Natural killer cell treated with Interleukin-12 subunit alpha and Interleukin-12 subunit beta and Interleukin-15 and Interleukin-18, amount 100 ng/mL, for 72 hours (primary cell): ENCODE results near the gene TRAPPC10. TPM values are rescaled to one million over a fixed set of nuclear protein-coding genes. Genes with fewer than 3 reads are reported as not detected.

Experiments
- ATAC-seq, 2 donors: fragments of 150-1000 bp; cut with Tn5 transposase in 1 of 2; sonication (Bioruptor Pico), chemical (Tn5 transposase) in 1 of 2; 2 replicates each; pipeline ENCODE4 v1.10.0; 2021
- DNase-seq: peaks from one replicate; pipeline ENCODE4 v3.0.0; 2022; ENCODE audit warnings: low spot score
- H3K27ac Mint-ChIP-seq, 2 donors: 1 replicate in 1 of 2; 2 replicates in 1 of 2; pipeline ENCODE4 v1.8.0; 2022; ENCODE audit warnings: mixed read lengths in 2 of 2, mild to moderate bottlenecking in 1 of 2, moderate library complexity in 1 of 2
- H3K27me3 Mint-ChIP-seq, 2 donors: 1 replicate in 1 of 2; 2 replicates in 1 of 2; pipeline ENCODE4 v1.8.0; 2022; ENCODE audit warnings: mixed read lengths in 2 of 2
- H3K36me3 Mint-ChIP-seq: one replicate; pipeline ENCODE4 v1.8.0; 2022; ENCODE audit warnings: mixed read lengths
- H3K4me1 Mint-ChIP-seq, 2 donors: 1 replicate in 1 of 2; 2 replicates in 1 of 2; pipeline ENCODE4 v1.8.0; 2022; ENCODE audit warnings: low read depth in 2 of 2, mixed read lengths in 2 of 2, mild to moderate bottlenecking in 1 of 2
- H3K4me3 Mint-ChIP-seq: one replicate; pipeline ENCODE4 v1.8.0; 2022; ENCODE audit warnings: mixed read lengths
- H3K9me3 Mint-ChIP-seq: 2 replicates; pipeline ENCODE4 v1.8.0; 2022; ENCODE audit warnings: mixed read lengths
- total RNA-seq, 2 donors: library from RNA; stranded (reverse); gene quantifications; one replicate each; pipeline ENCODE4 v1.2.3, GENCODE V29; 2022

The TRAPPC10 gene
- total RNA-seq, 2 donors from 2014 or later: 90.3 to 148 TPM

DNA sequence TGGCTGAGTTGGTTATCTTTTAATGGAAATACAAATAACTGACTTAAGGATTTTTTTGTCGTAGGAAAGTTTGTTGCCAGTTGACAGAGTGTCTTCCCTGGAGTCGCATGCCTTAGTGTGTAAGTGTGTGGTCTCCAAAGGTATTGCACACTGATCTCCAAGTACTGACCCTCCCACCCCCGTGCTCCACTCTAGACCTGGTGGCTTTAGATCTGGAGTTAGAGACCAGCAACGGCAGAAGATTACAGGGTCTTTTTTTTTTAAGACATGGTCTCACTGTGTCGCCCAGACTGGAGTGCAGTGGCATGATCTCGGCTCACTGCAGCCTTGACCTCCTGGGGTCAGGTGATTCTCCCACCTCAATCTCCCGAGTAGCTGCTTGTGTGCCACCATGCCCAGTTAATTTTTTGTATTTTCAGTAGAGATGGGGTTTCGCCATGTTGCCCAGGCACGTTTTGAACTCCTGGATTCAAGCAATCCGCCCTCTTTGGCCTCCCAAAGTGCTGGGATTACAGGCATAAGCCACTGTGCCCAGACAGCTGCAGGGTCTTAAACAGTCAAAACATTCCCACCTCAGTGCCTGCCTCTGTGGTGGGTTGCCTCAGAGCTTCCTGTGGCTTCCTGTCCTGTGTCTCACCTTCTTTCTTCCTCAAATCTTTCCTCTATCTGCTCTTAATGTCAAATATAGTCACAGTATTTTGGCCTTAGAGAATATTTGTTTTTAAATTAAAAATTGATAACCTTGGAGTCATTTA is 6.9 kb downstream of the TRAPPC10 start:
- peaks cover 57 to 67% of the 10 kb centered on the region in 2 donors for H3K4me1 Mint-ChIP-seq
- H3K36me3 Mint-ChIP-seq: no peaks in the 10 kb centered on the region
- peak overlapping the region; percentile 60 to 70 for H3K27ac Mint-ChIP-seq
- peak overlapping the region; percentile 63 for H3K4me3 Mint-ChIP-seq
- H3K27me3 Mint-ChIP-seq: no peaks in the 10 kb centered on the region
- DNase-seq (no peak), ATAC-seq (peak; percentile 62 to 72)
- no peaks in the 10 kb centered on the region for H3K9me3 Mint-ChIP-seq

- H3K27ac Mint-ChIP-seq: peak overlapping the region; percentile 60 to 70
These were observed 7.5 kb downstream of the TRAPPC10 start for GRCh38 chr21:44019568-44019958.

DNA sequence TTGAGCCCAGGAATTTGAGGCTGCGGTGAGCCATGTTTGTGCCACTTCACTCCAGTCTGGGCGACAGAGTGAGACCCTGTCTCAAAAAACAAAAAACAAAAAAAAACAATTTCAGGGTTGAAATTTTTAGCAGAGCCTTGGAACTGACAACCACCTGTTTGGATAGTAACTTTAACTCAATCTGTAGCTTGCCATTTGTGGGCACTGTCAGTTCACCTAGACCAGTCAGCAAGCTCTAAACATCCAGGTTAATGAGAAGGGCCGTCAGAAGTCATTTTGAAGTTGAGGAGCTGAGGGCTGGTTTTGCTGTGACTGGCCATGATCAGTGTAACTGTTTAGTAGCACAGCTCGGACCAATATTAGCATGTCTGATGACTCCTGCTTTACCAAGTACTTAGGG is 8.4 kb downstream of the TRAPPC10 start:
- Mint-ChIP-seq H3K36me3 (no peaks in the 10 kb centered on the region), H3K27me3 (no peaks in the 10 kb centered on the region), H3K27ac (peak overlapping the region; percentile 50 to 70), H3K4me3 (no peak overlapping the region), H3K4me1 (peaks cover 61 to 70% of the 10 kb centered on the region in 2 donors), H3K9me3 (no peaks in the 10 kb centered on the region)
- DNase-seq (no peak), ATAC-seq (no peak)

More at GRCh38 chr21:44019568-44019958, 7.5 kb downstream of the TRAPPC10 start:
- Mint-ChIP-seq H3K36me3 (no peaks in the 10 kb centered on the region), H3K27me3 (no peaks in the 10 kb centered on the region), H3K4me1 (peaks cover 55 to 67% of the 10 kb centered on the region in 2 donors), H3K9me3 (no peaks in the 10 kb centered on the region), H3K4me3 (peak overlapping the region; percentile 63)
- no peak for ATAC-seq
- no peak for DNase-seq

DNA sequence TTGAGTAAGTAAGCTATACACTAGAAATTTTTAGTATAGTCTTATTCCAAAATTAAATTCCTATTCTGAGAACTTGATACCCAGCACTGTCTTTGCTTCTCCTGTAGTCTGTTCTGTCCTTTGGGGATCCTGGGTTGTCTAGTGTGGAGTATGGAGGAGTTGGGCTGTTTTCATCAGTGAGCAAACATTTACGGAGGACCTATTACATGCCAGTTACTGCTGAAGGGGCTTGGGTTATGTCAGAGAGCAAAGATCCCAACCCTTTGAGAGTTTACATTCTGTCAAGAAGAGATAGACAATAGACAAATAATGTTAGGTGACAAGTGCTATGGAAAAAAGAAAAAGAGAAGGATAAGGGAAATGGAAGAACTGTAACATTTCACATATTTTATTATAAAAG is 9.0 kb downstream of the TRAPPC10 start:
- H3K36me3 Mint-ChIP-seq: no peaks in the 10 kb centered on the region
- no peak overlapping the region for H3K4me3 Mint-ChIP-seq
- H3K27me3 Mint-ChIP-seq: no peaks in the 10 kb centered on the region
- ATAC-seq (no peak), DNase-seq (no peak)
- H3K9me3 Mint-ChIP-seq: no peaks in the 10 kb centered on the region
- peak overlapping the region; percentile 36 to 50 for H3K27ac Mint-ChIP-seq
- peaks cover 62 to 71% of the 10 kb centered on the region in 2 donors for H3K4me1 Mint-ChIP-seq

- H3K27me3 Mint-ChIP-seq: no peaks in the 10 kb centered on the region
- peaks cover 62 to 73% of the 10 kb centered on the region in 2 donors for H3K4me1 Mint-ChIP-seq
- H3K36me3 Mint-ChIP-seq: peaks cover 8% of the 10 kb centered on the region
- no peak for ATAC-seq
- H3K27ac Mint-ChIP-seq: peak overlapping the region; percentile 63 to 82
- no peak for DNase-seq
- no peak overlapping the region for H3K4me3 Mint-ChIP-seq
- H3K9me3 Mint-ChIP-seq: no peaks in the 10 kb centered on the region
These were observed 12.1 kb downstream of the TRAPPC10 start for GRCh38 chr21:44024257-44024656.

DNA sequence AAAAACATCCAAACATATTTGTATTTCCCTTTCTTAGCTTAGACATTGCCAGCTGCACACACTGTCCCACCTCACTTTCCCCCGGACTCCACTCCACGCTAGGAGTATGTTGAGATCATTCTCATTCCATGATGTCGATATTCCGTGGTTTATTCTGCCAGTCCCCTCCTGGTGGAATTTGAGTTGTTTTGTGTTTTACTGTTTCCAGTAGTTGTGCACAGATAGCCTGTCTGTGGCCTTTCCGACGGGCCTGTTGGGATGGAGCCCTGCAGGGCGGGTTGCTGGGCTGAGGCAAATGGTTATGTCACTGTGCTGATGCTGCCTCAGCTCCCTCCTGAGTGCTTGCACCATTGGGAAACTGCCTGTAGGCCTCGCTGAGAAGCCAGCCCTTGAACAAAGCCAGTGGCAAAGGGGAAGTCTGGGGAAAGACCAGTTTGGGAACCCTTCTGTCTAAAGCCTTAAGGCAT is 12.8 kb downstream of the TRAPPC10 start:
- ATAC-seq (peak; percentile 34 to 53), DNase-seq (no peak)
- peaks cover 8% of the 10 kb centered on the region for H3K36me3 Mint-ChIP-seq
- H3K27me3 Mint-ChIP-seq: no peaks in the 10 kb centered on the region
- H3K9me3 Mint-ChIP-seq: no peaks in the 10 kb centered on the region
- peaks cover 62 to 73% of the 10 kb centered on the region in 2 donors for H3K4me1 Mint-ChIP-seq
- peak overlapping the region; percentile 56 for H3K4me3 Mint-ChIP-seq
- H3K27ac Mint-ChIP-seq: peak overlapping the region; percentile 63 to 82

DNA sequence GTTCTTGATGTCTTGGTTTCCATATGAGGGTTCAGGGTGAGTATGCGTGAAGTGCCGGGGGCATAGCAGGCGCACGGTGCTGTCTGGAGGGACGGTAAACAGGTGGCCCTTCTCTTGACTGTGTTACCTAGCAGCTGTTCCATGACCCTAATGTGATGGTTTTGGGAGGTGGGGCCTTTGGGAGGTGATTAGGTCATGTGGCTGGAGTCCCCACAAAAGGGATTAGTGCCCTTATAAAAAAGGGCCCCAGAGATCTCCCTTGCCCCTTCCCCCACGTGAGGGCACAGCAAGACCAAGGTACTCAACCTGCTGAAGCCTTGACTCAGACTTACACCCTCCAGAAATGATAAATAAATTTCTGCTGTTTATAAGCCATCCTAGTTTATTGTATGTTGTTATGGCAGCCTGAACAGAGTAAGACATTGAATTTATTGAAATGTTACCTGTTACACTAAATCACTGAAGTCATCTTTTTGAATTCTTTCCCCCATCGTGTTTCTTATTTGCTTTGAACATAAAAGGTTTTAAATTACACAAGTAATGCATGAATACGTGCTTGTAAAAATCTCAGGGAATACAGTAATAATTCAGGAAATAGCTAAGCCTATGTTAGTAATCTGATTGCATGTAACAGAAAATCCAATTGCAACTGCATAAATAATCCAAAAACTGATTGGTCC is 15.6 kb downstream of the TRAPPC10 start:
- H3K27me3 Mint-ChIP-seq: no peaks in the 10 kb centered on the region
- H3K4me3 Mint-ChIP-seq: no peak overlapping the region
- DNase-seq: no peak
- no peaks in the 10 kb centered on the region for H3K9me3 Mint-ChIP-seq
- peak overlapping the region in 1 of 2 donors; percentile 82 for H3K27ac Mint-ChIP-seq
- H3K4me1 Mint-ChIP-seq: peaks cover 59 to 65% of the 10 kb centered on the region in 2 donors
- peaks cover 8% of the 10 kb centered on the region for H3K36me3 Mint-ChIP-seq
- ATAC-seq: no peak

GRCh38 chr21:44028287-44028659 is 16.2 kb downstream of the TRAPPC10 start:
- no peaks in the 10 kb centered on the region for H3K27me3 Mint-ChIP-seq
- H3K4me1 Mint-ChIP-seq: peaks cover 59 to 62% of the 10 kb centered on the region in 2 donors
- peaks cover 12% of the 10 kb centered on the region for H3K36me3 Mint-ChIP-seq
- no peaks in the 10 kb centered on the region for H3K9me3 Mint-ChIP-seq
- H3K4me3 Mint-ChIP-seq: no peak overlapping the region
- DNase-seq (no peak), ATAC-seq (no peak)
- peak overlapping the region in 1 of 2 donors; percentile 41 for H3K27ac Mint-ChIP-seq

DNA sequence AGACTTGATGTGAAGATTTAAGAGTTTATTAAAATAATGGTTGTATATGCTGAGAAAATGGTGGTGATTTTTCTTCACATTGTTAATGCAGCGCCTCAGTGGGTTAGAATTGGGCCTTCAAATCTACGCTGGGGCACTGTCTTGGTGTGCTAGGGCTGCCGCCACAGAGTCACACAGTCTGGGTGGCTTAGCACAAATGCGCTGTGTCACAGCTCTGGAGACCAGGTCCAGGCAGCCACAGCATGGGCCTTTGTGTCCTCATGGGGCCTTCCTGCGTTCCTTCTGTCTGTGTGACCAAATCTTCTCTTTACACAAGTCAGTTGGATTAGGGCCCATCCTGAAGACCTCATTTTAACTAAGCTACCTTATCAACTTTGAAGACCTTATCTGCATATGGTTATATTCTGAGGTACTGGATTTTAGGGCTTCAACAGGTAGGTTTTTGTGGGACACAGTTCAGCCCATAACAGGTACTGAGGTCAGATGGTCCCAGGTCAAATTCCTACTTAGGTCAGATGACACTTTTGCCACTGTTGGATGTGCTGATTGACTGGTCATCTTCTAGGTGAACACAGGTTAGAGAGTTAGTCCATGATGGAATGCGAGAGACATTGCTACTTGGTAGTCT is 17.5 kb downstream of the TRAPPC10 start:
- Mint-ChIP-seq H3K36me3 (peaks cover 23% of the 10 kb centered on the region), H3K4me3 (peak overlapping the region; percentile 19), H3K27me3 (no peaks in the 10 kb centered on the region)

DNA sequence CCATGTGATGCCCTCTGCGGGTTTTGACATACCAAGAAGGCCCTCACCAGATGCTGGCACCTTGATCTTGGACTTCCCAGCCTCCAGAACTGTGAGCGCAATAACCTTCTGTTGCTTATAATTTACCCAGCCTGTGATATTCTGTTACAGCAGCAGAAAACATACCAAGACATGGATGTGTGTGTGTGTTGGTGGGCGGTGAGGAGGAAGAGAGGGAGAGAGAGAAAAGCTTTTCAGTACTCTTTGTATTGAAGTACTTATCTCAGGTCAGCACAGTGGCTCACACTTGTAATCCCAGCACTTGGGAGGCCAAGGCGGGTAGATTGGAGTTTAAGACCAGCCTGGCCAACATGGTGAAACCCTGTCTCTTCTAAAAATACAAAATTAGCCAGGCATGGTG is 23.1 kb downstream of the TRAPPC10 start:
- Mint-ChIP-seq H3K27ac (peak overlapping the region in 1 of 2 donors; percentile 31), H3K9me3 (no peaks in the 10 kb centered on the region), H3K36me3 (peaks cover 35% of the 10 kb centered on the region), H3K4me3 (no peak overlapping the region), H3K4me1 (peaks cover 14 to 37% of the 10 kb centered on the region in 2 donors), H3K27me3 (no peaks in the 10 kb centered on the region)
- ATAC-seq (no peak), DNase-seq (no peak)

More for the DNA sequence above, 17.5 kb downstream of the TRAPPC10 start:
- ATAC-seq: no peak
- Mint-ChIP-seq H3K9me3 (no peaks in the 10 kb centered on the region), H3K4me1 (peaks cover 58 to 62% of the 10 kb centered on the region in 2 donors), H3K27ac (peak overlapping the region; percentile 22 to 41)
- no peak for DNase-seq

GRCh38 chr21:44038063-44038462 is 26.0 kb downstream of the TRAPPC10 start:
- Mint-ChIP-seq H3K36me3 (peaks cover 34% of the 10 kb centered on the region), H3K4me3 (no peak overlapping the region), H3K4me1 (peaks cover 9 to 30% of the 10 kb centered on the region in 2 donors), H3K9me3 (no peaks in the 10 kb centered on the region), H3K27me3 (no peaks in the 10 kb centered on the region), H3K27ac (peak overlapping the region in 1 of 2 donors; percentile 62)
- DNase-seq: no peak
- no peak for ATAC-seq

GRCh38 chr21:44039828-44040227 is 27.7 kb downstream of the TRAPPC10 start:
- Mint-ChIP-seq H3K27me3 (no peaks in the 10 kb centered on the region), H3K4me3 (no peak overlapping the region), H3K9me3 (no peaks in the 10 kb centered on the region), H3K4me1 (peaks cover 11 to 27% of the 10 kb centered on the region in 2 donors), H3K27ac (no peak overlapping the region), H3K36me3 (peaks cover 17% of the 10 kb centered on the region)
- ATAC-seq (no peak), DNase-seq (no peak)

GRCh38 chr21:44043613-44044012 is 31.5 kb downstream of the TRAPPC10 start:
- Mint-ChIP-seq H3K4me1 (peaks cover 15 to 21% of the 10 kb centered on the region in 2 donors), H3K36me3 (peaks cover 6% of the 10 kb centered on the region), H3K9me3 (no peaks in the 10 kb centered on the region), H3K4me3 (no peak overlapping the region), H3K27me3 (no peaks in the 10 kb centered on the region), H3K27ac (no peak overlapping the region)
- ATAC-seq (no peak), DNase-seq (no peak)

GRCh38 chr21:44046734-44047133 is 34.6 kb downstream of the TRAPPC10 start:
- DNase-seq (no peak), ATAC-seq (no peak)
- Mint-ChIP-seq H3K4me1 (peaks cover 30 to 34% of the 10 kb centered on the region in 2 donors), H3K27me3 (no peaks in the 10 kb centered on the region), H3K36me3 (peaks cover 6% of the 10 kb centered on the region), H3K4me3 (no peak overlapping the region), H3K27ac (no peak overlapping the region), H3K9me3 (no peaks in the 10 kb centered on the region)
